Measurements from ENCODE around the gene NOTCH3. TPM values are rescaled to one million over a fixed set of nuclear protein-coding genes. Genes with fewer than 3 reads are reported as not detected.

NOTCH3 gene
- total RNA-seq, 1 donor from 2014 or later, result 559 TPM

DNA sequence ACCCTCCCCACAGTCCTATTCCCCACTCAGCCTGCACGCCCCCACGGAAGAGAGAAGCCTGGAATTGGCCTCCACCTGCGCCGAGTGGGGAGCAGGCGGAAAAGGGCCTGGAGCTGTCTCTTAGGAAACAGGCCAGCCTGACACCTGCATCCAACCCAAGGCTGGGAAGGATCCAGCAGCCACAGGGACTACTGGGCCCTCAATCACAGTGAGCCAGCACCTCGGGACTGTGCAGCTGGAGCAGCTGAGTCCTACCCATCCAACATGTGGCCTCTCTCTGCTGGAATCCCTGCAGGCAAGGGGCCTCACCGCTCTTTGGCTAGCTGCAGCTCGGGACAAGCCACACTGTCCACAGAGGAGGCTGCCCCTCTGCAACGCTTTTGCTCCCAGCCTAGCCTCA, 39.7 kb upstream of the NOTCH3 start:
- Mint-ChIP-seq H3K36me3 (ENCODE audit: low read depth) (peaks cover 35% of the 10 kb centered on the region), H3K27ac (ENCODE audit: unreplicated experiment) (no peak overlapping the region), H3K9me3 (ENCODE audit: low read depth) (no peaks in the 10 kb centered on the region), H3K4me1 (ENCODE audit: low read depth) (peaks cover 10% of the 10 kb centered on the region), H3K27me3 (ENCODE audit: low read depth) (no peaks in the 10 kb centered on the region), H3K4me3 (ENCODE audit: unreplicated experiment) (no peak overlapping the region)
- TF ChIP-seq, protein P1, sequence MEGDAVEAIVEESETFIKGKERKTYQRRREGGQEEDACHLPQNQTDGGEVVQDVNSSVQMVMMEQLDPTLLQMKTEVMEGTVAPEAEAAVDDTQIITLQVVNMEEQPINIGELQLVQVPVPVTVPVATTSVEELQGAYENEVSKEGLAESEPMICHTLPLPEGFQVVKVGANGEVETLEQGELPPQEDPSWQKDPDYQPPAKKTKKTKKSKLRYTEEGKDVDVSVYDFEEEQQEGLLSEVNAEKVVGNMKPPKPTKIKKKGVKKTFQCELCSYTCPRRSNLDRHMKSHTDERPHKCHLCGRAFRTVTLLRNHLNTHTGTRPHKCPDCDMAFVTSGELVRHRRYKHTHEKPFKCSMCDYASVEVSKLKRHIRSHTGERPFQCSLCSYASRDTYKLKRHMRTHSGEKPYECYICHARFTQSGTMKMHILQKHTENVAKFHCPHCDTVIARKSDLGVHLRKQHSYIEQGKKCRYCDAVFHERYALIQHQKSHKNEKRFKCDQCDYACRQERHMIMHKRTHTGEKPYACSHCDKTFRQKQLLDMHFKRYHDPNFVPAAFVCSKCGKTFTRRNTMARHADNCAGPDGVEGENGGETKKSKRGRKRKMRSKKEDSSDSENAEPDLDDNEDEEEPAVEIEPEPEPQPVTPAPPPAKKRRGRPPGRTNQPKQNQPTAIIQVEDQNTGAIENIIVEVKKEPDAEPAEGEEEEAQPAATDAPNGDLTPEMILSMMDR (IDR thresholded peaks at IDR 0.05), result no peak
- DNase-seq (ENCODE audit: low spot score), result no peak

DNA sequence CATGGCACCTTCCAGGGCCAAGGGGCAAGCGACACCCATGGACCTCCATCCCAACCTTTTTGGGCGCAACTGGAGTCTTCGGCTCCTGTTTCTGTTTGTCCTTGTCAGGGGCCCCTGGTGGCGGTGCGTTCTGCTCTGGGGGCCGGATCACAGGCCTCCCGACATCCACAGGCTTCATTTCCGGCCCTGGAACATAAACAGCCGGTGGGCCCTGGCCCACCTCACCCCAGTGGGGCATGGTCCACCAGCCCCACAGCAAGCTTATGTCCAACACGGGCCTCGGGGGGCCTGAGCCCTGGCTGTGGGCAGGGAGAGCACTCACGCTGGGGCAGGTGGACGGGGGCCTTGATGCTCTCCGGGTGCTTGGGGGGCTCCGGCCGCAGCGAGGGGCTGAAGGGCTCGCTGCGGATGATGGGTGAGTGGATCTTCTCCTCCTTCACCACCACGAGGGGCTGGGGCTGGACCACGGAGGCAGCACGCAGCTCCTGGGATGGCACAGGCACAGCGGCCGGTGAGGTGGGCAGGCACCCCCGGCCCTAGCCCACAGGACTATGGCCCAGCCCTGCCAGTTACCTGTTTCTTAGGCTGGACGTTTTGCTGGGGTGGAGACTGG, 38.6 kb upstream of the NOTCH3 start:
- no peaks in the 10 kb centered on the region for H3K27me3 Mint-ChIP-seq (ENCODE audit: low read depth)
- no peak overlapping the region for H3K4me3 Mint-ChIP-seq (ENCODE audit: unreplicated experiment)
- peaks cover 34% of the 10 kb centered on the region for H3K36me3 Mint-ChIP-seq (ENCODE audit: low read depth)
- peaks cover 7% of the 10 kb centered on the region for H3K4me1 Mint-ChIP-seq (ENCODE audit: low read depth)
- TF ChIP-seq, protein P1 (IDR thresholded peaks at IDR 0.05), result no peak
- no peak for DNase-seq (ENCODE audit: low spot score)
- no peak overlapping the region for H3K27ac Mint-ChIP-seq (ENCODE audit: unreplicated experiment)
- H3K9me3 Mint-ChIP-seq (ENCODE audit: low read depth), result no peaks in the 10 kb centered on the region

DNA sequence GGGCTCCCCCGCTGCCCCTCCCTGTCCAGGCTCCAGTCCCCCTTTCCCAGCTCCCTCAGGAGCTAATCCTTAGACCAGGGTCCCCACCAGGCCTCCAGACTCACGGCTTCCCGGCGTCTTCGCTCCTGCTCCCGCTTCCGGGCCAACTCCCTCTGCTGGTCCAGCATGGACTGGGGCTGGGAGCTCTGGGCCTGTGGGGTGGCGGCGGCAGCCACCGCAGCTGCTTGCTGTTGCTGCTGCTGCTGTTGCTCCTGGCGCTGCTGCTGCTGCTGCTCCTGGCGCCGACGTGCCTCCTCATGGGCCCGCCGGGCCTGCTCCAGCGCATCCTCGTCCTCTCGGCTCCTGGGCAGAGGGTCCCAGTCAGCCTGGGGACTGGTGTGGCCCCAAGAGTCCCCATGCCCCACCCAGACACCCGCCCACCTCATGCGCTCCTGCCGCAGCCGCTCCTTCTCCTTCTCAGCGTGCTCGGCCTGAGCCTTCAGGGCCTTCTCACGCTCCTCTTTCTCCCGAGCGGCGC, 37.9 kb upstream of the NOTCH3 start:
- Mint-ChIP-seq H3K4me1 (ENCODE audit: low read depth) (peaks cover 7% of the 10 kb centered on the region), H3K9me3 (ENCODE audit: low read depth) (no peaks in the 10 kb centered on the region), H3K27me3 (ENCODE audit: low read depth) (no peaks in the 10 kb centered on the region), H3K36me3 (ENCODE audit: low read depth) (peaks cover 30% of the 10 kb centered on the region), H3K27ac (ENCODE audit: unreplicated experiment) (no peak overlapping the region), H3K4me3 (ENCODE audit: unreplicated experiment) (no peak overlapping the region)
- TF ChIP-seq, protein P1 (IDR thresholded peaks at IDR 0.05), result peak; percentile 13
- DNase-seq (ENCODE audit: low spot score), result no peak

DNA sequence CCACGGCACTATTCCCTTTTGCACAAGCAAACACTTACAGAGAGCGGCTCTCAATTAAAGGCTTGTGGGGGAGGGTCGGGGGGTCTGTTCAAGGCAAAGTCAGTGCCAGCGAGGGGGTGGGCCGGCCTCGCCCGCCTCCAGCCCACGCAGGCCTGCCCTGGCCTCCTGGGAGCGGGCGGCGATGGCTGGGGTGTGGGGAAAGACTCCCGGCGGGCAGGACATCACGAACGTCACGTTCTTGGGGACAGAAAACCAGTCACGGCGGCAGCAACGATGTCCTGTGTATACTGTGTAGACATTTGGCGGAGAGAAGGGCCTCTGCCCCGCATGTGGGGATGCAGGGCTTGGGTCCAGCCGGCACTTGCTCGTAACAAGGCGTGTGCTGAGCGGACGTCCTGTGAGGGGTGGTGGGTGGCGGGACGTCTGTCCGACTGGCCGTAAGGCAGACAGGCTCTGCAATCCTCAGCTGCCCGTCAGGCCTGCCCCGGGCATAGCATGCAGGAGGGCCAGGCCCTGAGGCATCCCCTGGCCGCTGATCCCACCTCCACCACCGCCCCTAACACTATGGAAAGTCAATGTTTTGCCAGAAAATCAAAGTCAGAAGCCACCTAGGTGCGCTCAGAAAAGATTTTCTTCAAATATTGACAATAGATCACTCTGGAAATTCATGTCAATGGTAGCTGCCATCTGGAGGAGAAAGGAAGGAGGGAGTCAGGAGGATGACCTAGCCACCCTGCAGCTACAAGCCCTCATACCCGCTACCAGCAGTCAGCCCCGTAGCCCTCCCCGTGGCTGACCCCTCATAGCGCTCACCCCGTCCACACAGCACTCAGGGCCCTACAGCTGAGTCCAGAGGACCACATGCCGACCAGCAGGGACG, 37.2 kb upstream of the NOTCH3 start:
- peaks cover 27% of the 10 kb centered on the region for H3K36me3 Mint-ChIP-seq (ENCODE audit: low read depth)
- no peak for DNase-seq (ENCODE audit: low spot score)
- TF ChIP-seq, protein P1 (IDR thresholded peaks at IDR 0.05), result no peak
- H3K27ac Mint-ChIP-seq (ENCODE audit: unreplicated experiment), result no peak overlapping the region
- no peaks in the 10 kb centered on the region for H3K27me3 Mint-ChIP-seq (ENCODE audit: low read depth)
- no peak overlapping the region for H3K4me3 Mint-ChIP-seq (ENCODE audit: unreplicated experiment)
- H3K9me3 Mint-ChIP-seq (ENCODE audit: low read depth), result no peaks in the 10 kb centered on the region
- peaks cover 7% of the 10 kb centered on the region for H3K4me1 Mint-ChIP-seq (ENCODE audit: low read depth)

DNA sequence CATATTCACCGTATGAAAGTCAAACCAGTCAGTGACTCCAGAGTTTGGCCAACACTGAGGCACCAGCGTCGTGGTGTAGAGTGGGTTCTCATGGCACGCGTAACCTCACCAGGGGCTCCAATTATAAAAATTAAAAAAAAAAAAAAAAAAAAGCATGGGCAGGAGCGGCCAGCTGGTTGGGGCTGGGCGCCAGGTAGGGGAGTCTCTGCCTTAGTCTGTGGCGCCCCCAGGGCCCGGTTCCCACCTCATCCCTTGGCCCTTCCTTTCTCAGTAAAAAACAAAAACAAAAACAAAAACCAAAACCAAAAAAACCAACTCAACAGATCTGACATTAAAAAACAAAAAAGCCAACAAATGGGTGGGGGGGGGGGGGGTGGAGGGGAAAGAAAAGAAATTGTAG, 36.1 kb upstream of the NOTCH3 start:
- no peak for DNase-seq (ENCODE audit: low spot score)
- no peak overlapping the region for H3K27ac Mint-ChIP-seq (ENCODE audit: unreplicated experiment)
- TF ChIP-seq, protein P1 (IDR thresholded peaks at IDR 0.05), result no peak
- no peaks in the 10 kb centered on the region for H3K9me3 Mint-ChIP-seq (ENCODE audit: low read depth)
- no peak overlapping the region for H3K4me3 Mint-ChIP-seq (ENCODE audit: unreplicated experiment)
- no peaks in the 10 kb centered on the region for H3K27me3 Mint-ChIP-seq (ENCODE audit: low read depth)
- peaks cover 27% of the 10 kb centered on the region for H3K36me3 Mint-ChIP-seq (ENCODE audit: low read depth)
- H3K4me1 Mint-ChIP-seq (ENCODE audit: low read depth), result peaks cover 7% of the 10 kb centered on the region

All from chondrocyte (in vitro differentiated cells).